Neural progenitor cell (in vitro differentiated cells): Measurements from ENCODE around the gene MARK4. TPM values are rescaled to one million over a fixed set of nuclear protein-coding genes. Genes with fewer than 3 reads are reported as not detected.

ENCODE experiments used
- DNase-seq: peaks from one replicate; pipeline ENCODE4 v3.0.0-alpha.2; 2016; ENCODE audit warnings: low spot score
- H2AFZ ChIP-seq: fragments of 200-600 bp; sonication (generic); replicated peaks from 2 replicates; pipeline ENCODE4 v1.6.1; 2016; ENCODE audit warnings: antibody characterized with exemption
- H3F3A ChIP-seq: fragments of 200-600 bp; sonication (generic); 2 replicates; pipeline ENCODE4 v1.6.1; 2016; ENCODE audit warnings: antibody characterized with exemption, low read depth
- H3K27ac ChIP-seq: fragments of 200-600 bp; sonication (generic); 2 replicates; pipeline ENCODE4 v1.5.1; 2016; ENCODE audit warnings: mild to moderate bottlenecking
- H3K27me3 ChIP-seq: fragments of 200-600 bp; sonication (generic); 2 replicates; pipeline ENCODE4 v1.6.1; 2016; ENCODE audit warnings: mild to moderate bottlenecking, moderate library complexity
- H3K36me3 ChIP-seq: fragments of 200-600 bp; sonication (generic); 2 replicates; pipeline ENCODE4 v1.5.1; 2016
- H3K4me1 ChIP-seq: fragments of 200-600 bp; sonication (generic); 2 replicates; pipeline ENCODE4 v1.6.1; 2016; ENCODE audit warnings: mixed run types
- H3K4me2 ChIP-seq: fragments of 200-600 bp; sonication (generic); 2 replicates; pipeline ENCODE4 v1.6.1; 2016
- H3K4me3 ChIP-seq: fragments of 200-600 bp; sonication (generic); 2 replicates; pipeline ENCODE4 v1.5.1; 2016
- H3K79me2 ChIP-seq: fragments of 200-600 bp; sonication (generic); 2 replicates; pipeline ENCODE4 v1.6.1; 2016; ENCODE audit warnings: low read depth
- H3K9ac ChIP-seq: fragments of 200-600 bp; sonication (generic); 2 replicates; pipeline ENCODE4 v1.6.1; 2016
- H3K9me3 ChIP-seq: fragments of 200-600 bp; sonication (generic); 2 replicates; pipeline ENCODE4 v1.5.1; 2016; ENCODE audit warnings: low read depth
- H4K20me1 ChIP-seq: fragments of 200-600 bp; sonication (generic); 2 replicates; pipeline ENCODE4 v1.6.1; 2016; ENCODE audit warnings: low read depth
- H3K27ac Mint-ChIP-seq: 3 replicates; pipeline ENCODE4 v1.8.0; 2021; ENCODE audit warnings: mixed read lengths
- H3K27me3 Mint-ChIP-seq: 2 replicates; pipeline ENCODE4 v1.8.0; 2022; ENCODE audit warnings: low read depth, mild to moderate bottlenecking, inconsistent platforms, moderate library complexity, mixed read lengths; ENCODE audit not compliant: insufficient read depth
- H3K36me3 Mint-ChIP-seq: 3 replicates; pipeline ENCODE4 v1.8.0; 2021; ENCODE audit warnings: mixed read lengths
- H3K4me1 Mint-ChIP-seq: 3 replicates; pipeline ENCODE4 v1.8.0; 2021; ENCODE audit warnings: mixed read lengths
- H3K4me3 Mint-ChIP-seq: 3 replicates; pipeline ENCODE4 v1.8.0; 2021; ENCODE audit warnings: mild to moderate bottlenecking, moderate library complexity, mixed read lengths
- H3K9me3 Mint-ChIP-seq: 3 replicates; pipeline ENCODE4 v1.8.0; 2020; ENCODE audit warnings: mixed read lengths
- EZH2 ChIP-seq: fragments of 200-600 bp; sonication (generic); IDR thresholded peaks from 2 replicates; pipeline ENCODE4 v1.6.1; 2017; ENCODE audit warnings: antibody characterized with exemption, mild to moderate bottlenecking, moderate library complexity
- EZH2phosphoT487 ChIP-seq: fragments of 200-600 bp; sonication (generic); IDR thresholded peaks from 2 replicates; pipeline ENCODE4 v1.6.1; 2017; ENCODE audit warnings: antibody characterized with exemption
- total RNA-seq: library from RNA; depleted of rRNA; stranded (reverse); fragments of >200 nt; gene quantifications from 2 replicates; pipeline ENCODE4 v1.2.3, GENCODE V29; 2015; ENCODE audit warnings: low replicate concordance
- TF ChIP-seq, protein P1 (sequence below): fragments of 200-600 bp; sonication (generic); IDR thresholded peaks from 2 replicates; pipeline ENCODE4 v1.5.1; 2017; ENCODE audit warnings: antibody characterized with exemption, mild to moderate bottlenecking

The MARK4 gene
- total RNA-seq, 1 donor from 2014 or later, result 22.8 TPM

DNA sequence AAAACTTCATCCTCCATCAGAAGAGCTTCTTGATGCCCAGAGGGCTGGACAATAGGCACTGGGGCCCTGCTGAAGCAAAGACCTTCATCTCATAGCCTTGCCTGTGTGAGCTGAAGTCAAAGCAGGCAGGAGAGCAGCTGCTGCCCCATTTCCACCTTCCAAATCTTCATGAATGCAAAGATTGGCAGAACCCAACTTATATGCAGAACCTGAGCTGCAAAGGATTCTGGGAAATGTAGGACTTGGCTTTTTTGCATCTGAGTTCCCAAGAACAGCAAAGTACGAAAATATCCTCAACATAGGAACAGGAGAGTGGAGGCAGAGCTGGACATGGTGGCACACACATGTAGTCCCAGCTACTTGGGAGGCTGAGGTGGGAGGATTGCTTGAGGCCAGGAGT is 40.8 kb downstream of the MARK4 start:
- Mint-ChIP-seq H3K4me1 (no peaks in the 10 kb centered on the region), H3K4me3 (no peak overlapping the region), H3K36me3 (peaks cover 22% of the 10 kb centered on the region), H3K27me3 (peaks cover 8% of the 10 kb centered on the region), H3K9me3 (no peaks in the 10 kb centered on the region), H3K27ac (no peak overlapping the region)
- H3K79me2 ChIP-seq, result no peaks in the 10 kb centered on the region
- no peak overlapping the region for H2AFZ ChIP-seq
- H4K20me1 ChIP-seq, result no peaks in the 10 kb centered on the region
- H3K4me2 ChIP-seq, result no peak overlapping the region
- TF ChIP-seq, protein P1, sequence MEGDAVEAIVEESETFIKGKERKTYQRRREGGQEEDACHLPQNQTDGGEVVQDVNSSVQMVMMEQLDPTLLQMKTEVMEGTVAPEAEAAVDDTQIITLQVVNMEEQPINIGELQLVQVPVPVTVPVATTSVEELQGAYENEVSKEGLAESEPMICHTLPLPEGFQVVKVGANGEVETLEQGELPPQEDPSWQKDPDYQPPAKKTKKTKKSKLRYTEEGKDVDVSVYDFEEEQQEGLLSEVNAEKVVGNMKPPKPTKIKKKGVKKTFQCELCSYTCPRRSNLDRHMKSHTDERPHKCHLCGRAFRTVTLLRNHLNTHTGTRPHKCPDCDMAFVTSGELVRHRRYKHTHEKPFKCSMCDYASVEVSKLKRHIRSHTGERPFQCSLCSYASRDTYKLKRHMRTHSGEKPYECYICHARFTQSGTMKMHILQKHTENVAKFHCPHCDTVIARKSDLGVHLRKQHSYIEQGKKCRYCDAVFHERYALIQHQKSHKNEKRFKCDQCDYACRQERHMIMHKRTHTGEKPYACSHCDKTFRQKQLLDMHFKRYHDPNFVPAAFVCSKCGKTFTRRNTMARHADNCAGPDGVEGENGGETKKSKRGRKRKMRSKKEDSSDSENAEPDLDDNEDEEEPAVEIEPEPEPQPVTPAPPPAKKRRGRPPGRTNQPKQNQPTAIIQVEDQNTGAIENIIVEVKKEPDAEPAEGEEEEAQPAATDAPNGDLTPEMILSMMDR, result no peak
- TF ChIP-seq EZH2phosphoT487 (no peak), EZH2 (no peak)
- DNase-seq, result no peak
- H3F3A ChIP-seq, result no peaks in the 10 kb centered on the region
- no peaks in the 10 kb centered on the region for H3K27me3 ChIP-seq
- no peak overlapping the region for H3K9ac ChIP-seq
- H3K27ac ChIP-seq, result no peak overlapping the region
- no peaks in the 10 kb centered on the region for H3K4me1 ChIP-seq
- peaks cover 4% of the 10 kb centered on the region for H3K36me3 ChIP-seq
- H3K9me3 ChIP-seq, result no peaks in the 10 kb centered on the region
- H3K4me3 ChIP-seq, result no peak overlapping the region

DNA sequence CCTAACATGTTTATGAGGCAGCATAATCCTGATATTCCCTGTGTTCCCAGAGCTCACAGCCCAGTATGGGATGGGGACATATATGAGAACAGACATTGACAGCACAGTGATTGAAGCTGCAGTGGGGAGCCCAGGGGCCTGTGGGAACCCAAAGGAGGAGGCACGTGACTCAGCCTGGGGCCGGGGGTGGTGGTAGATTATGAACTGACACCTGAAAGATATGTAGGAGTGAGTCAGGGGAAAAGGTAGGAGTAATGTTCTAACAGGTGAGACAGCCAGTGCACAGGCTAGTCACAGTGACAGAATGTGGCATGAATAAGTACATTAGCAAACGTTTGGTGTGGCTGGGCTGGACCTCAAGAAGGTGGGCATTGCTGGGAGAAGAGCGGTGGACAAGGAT is 42.6 kb downstream of the MARK4 start:
- DNase-seq, result no peak
- Histone ChIP-seq H3K36me3 (peaks cover 4% of the 10 kb centered on the region), H4K20me1 (no peaks in the 10 kb centered on the region), H2AFZ (no peak overlapping the region), H3K27me3 (no peaks in the 10 kb centered on the region), H3K9me3 (no peaks in the 10 kb centered on the region), H3K4me3 (no peak overlapping the region), H3K4me2 (no peak overlapping the region), H3F3A (no peaks in the 10 kb centered on the region), H3K9ac (no peak overlapping the region), H3K79me2 (no peaks in the 10 kb centered on the region), H3K4me1 (no peaks in the 10 kb centered on the region), H3K27ac (no peak overlapping the region)
- peaks cover 2% of the 10 kb centered on the region for H3K4me1 Mint-ChIP-seq
- TF ChIP-seq EZH2phosphoT487 (no peak), EZH2 (no peak)
- TF ChIP-seq, protein P1, result no peak
- no peaks in the 10 kb centered on the region for H3K9me3 Mint-ChIP-seq
- no peak overlapping the region for H3K4me3 Mint-ChIP-seq
- no peak overlapping the region for H3K27ac Mint-ChIP-seq
- H3K27me3 Mint-ChIP-seq, result peaks cover 7% of the 10 kb centered on the region
- H3K36me3 Mint-ChIP-seq, result peaks cover 28% of the 10 kb centered on the region

DNA sequence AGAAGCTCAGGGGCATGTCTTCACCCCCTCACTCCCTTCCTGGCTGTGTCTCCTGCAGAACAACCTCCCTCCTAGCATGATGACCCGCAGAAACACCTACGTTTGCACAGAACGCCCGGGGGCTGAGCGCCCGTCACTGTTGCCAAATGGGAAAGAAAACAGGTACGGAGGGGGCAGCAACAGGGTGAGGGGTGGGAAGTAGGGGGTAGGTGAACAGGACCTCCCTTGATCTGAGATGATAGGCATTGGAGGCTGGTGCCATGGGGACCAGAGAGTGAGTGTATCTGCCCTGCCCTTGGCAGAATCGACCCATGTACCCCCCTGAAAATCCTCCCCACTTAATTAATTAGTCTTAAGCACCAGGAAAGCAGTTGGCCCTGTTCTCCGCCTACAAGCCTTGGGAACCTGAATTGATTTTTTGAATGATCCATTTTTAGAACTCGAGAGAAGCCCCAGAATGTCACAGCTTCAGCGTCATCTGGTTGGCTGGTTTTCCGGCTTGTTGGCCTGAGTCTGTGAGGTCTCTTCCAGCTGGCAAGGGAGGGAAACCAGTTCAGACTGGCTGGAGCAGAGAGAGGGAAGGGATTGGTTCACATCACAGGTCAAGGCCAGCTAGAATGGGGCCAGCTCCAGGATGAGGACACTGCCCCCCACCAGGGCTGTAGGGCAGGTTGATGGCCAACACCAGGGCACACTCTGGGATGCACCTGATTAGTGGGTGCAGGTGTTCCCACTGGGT is 43.4 kb downstream of the MARK4 start:
- H3K4me1 Mint-ChIP-seq, result peaks cover 2% of the 10 kb centered on the region
- no peak for DNase-seq
- Histone ChIP-seq H3K79me2 (no peaks in the 10 kb centered on the region), H3K9ac (no peak overlapping the region), H3K27ac (no peak overlapping the region), H3F3A (no peaks in the 10 kb centered on the region), H3K4me1 (no peaks in the 10 kb centered on the region), H4K20me1 (no peaks in the 10 kb centered on the region), H3K4me3 (no peak overlapping the region), H2AFZ (no peak overlapping the region), H3K4me2 (no peak overlapping the region), H3K9me3 (no peaks in the 10 kb centered on the region), H3K27me3 (no peaks in the 10 kb centered on the region), H3K36me3 (peaks cover 4% of the 10 kb centered on the region)
- peak overlapping the region; percentile 25 for H3K27ac Mint-ChIP-seq
- peak overlapping the region; percentile 10 for H3K4me3 Mint-ChIP-seq
- H3K36me3 Mint-ChIP-seq, result peaks cover 30% of the 10 kb centered on the region
- H3K9me3 Mint-ChIP-seq, result no peaks in the 10 kb centered on the region
- H3K27me3 Mint-ChIP-seq, result peaks cover 5% of the 10 kb centered on the region
- TF ChIP-seq EZH2phosphoT487 (no peak), EZH2 (no peak)
- TF ChIP-seq, protein P1, result no peak
